CD14-positive monocyte (primary cell): ENCODE results near the gene FEM1A. TPM values are rescaled to one million over a fixed set of nuclear protein-coding genes. Genes with fewer than 3 reads are reported as not detected.

ENCODE experiments used
- DNase-seq, 3 donors: peaks; one replicate each; pipeline ENCODE4 v3.0.0-alpha.2; 2011 to 2022
- H2AFZ ChIP-seq: 2 replicates; pipeline ENCODE4 v1.6.0; 2012; ENCODE audit warnings: mild to moderate bottlenecking, low read depth, low read length, inconsistent platforms; ENCODE audit not compliant: insufficient read depth, poor library complexity, severe bottlenecking
- H3K27ac ChIP-seq, 2 donors: 1 replicate in 1 of 2; 2 replicates in 1 of 2; pipeline ENCODE4 v1.5.1; 2012 to 2013; ENCODE audit warnings: low read length in 2 of 2, control low read depth in 1 of 2, inconsistent platforms in 1 of 2, low read depth in 1 of 2, mild to moderate bottlenecking in 1 of 2
- H3K27me3 ChIP-seq, 2 donors: one replicate each; pipeline versions ENCODE4 v1.6.0 to v1.6.1; 2011 to 2013; ENCODE audit warnings: low read length in 2 of 2; ENCODE audit not compliant: control insufficient read depth in 2 of 2, insufficient read depth in 2 of 2
- H3K36me3 ChIP-seq, 2 donors: replicated peaks in 1 of 2; 1 replicate in 1 of 2; 2 replicates in 1 of 2; pipeline versions ENCODE4 v1.5.1 to v1.6.1; 2012 to 2013; ENCODE audit warnings: low read length in 2 of 2, control low read depth in 1 of 2, inconsistent platforms in 1 of 2, mild to moderate bottlenecking in 1 of 2; ENCODE audit not compliant: insufficient read depth in 2 of 2, control insufficient read depth in 1 of 2
- H3K4me1 ChIP-seq, 2 donors: 1 replicate in 1 of 2; 2 replicates in 1 of 2; pipeline versions ENCODE4 v1.5.1 to v1.6.1; 2012 to 2013; ENCODE audit warnings: low read length in 2 of 2, control low read depth in 1 of 2, inconsistent platforms in 1 of 2, mild to moderate bottlenecking in 1 of 2, moderate library complexity in 1 of 2; ENCODE audit not compliant: insufficient read depth in 2 of 2, control insufficient read depth in 1 of 2
- H3K4me2 ChIP-seq: replicated peaks from 2 replicates; pipeline ENCODE3; 2012; ENCODE audit warnings: low read length, moderate library complexity, mild to moderate bottlenecking; ENCODE audit not compliant: poor library complexity, severe bottlenecking; ENCODE audit errors: extremely low read depth
- H3K4me3 ChIP-seq, 3 experiments: fragments of 200-600 bp in 1 of 3; sonication (generic) in 1 of 3; replicated peaks in 1 of 3; 1 replicate in 2 of 3; 2 replicates in 1 of 3; pipeline ENCODE4 v1.5.1; 2011 to 2013; ENCODE audit warnings: low read length in 3 of 3, mild to moderate bottlenecking in 3 of 3, control low read depth in 2 of 3, low read depth in 2 of 3, inconsistent platforms in 1 of 3, moderate library complexity in 1 of 3
- H3K79me2 ChIP-seq: 2 replicates; pipeline ENCODE4 v1.6.0; 2012; ENCODE audit warnings: mild to moderate bottlenecking, control low read depth, inconsistent platforms, low read length, moderate library complexity; ENCODE audit not compliant: insufficient read depth
- H3K9ac ChIP-seq: 2 replicates; pipeline ENCODE4 v1.6.0; 2017; ENCODE audit warnings: low read length, mild to moderate bottlenecking; ENCODE audit not compliant: insufficient read depth, poor library complexity, severe bottlenecking
- H3K9me3 ChIP-seq, 2 donors: replicated peaks in 1 of 2; 1 replicate in 1 of 2; 2 replicates in 1 of 2; pipeline versions ENCODE4 v1.5.1 to v1.6.1; 2012 to 2013; ENCODE audit warnings: low read length in 2 of 2, control low read depth in 1 of 2; ENCODE audit not compliant: control insufficient read depth in 1 of 2, insufficient read depth in 1 of 2
- H4K20me1 ChIP-seq: 2 replicates; pipeline ENCODE4 v1.6.0; 2012; ENCODE audit warnings: mild to moderate bottlenecking, low read length, control low read depth, moderate library complexity; ENCODE audit not compliant: insufficient read depth
- H3K27ac Mint-ChIP-seq, 7 donors: one replicate each; pipeline ENCODE4 v1.8.0; 2020; ENCODE audit warnings: mild to moderate bottlenecking in 7 of 7, mixed read lengths in 7 of 7, moderate library complexity in 6 of 7, inconsistent platforms in 2 of 7
- H3K27me3 Mint-ChIP-seq, 3 donors: one replicate each; pipeline ENCODE4 v1.8.0; 2021 to 2022; ENCODE audit warnings: low read depth in 3 of 3, mild to moderate bottlenecking in 3 of 3, mixed read lengths in 3 of 3, moderate library complexity in 3 of 3, inconsistent platforms in 1 of 3
- H3K36me3 Mint-ChIP-seq, 2 donors: one replicate each; pipeline ENCODE4 v1.8.0; 2020; ENCODE audit warnings: mixed read lengths in 2 of 2, inconsistent platforms in 1 of 2, mild to moderate bottlenecking in 1 of 2
- H3K4me1 Mint-ChIP-seq: one replicate; pipeline ENCODE4 v1.8.0; 2020; ENCODE audit warnings: mild to moderate bottlenecking, mixed read lengths
- H3K4me3 Mint-ChIP-seq, 2 donors: one replicate each; pipeline ENCODE4 v1.8.0; 2020; ENCODE audit warnings: mild to moderate bottlenecking in 2 of 2, mixed read lengths in 2 of 2, moderate library complexity in 1 of 2
- H3K9me3 Mint-ChIP-seq, 7 donors: one replicate each; pipeline ENCODE4 v1.8.0; 2020 to 2022; ENCODE audit warnings: mixed read lengths in 7 of 7, mild to moderate bottlenecking in 6 of 7, moderate library complexity in 6 of 7, inconsistent platforms in 2 of 7
- WGBS: methylation state at CpG from one replicate; pipeline ENCODE4 v1.1.5; 2013; ENCODE audit warnings: missing lambda C conversion rate; ENCODE audit not compliant: insufficient coverage; 5-methylcytosine and 5-hydroxymethylcytosine counted together
- intact Hi-C, 2 donors: fragments of 100-400 bp; cut with micrococcal nuclease; formaldehyde crosslinking; loops; one replicate each; pipeline versions ENCODE4 v1.15.0 to v1.15.1; 2023
- polyA plus RNA-seq, 3 donors: library from polyadenylated mRNA; depleted of rRNA in 1 of 3; unstranded in 2 of 3; stranded (reverse) in 1 of 3; fragments of 300-500 nt in 2 of 3; fragments of >200 nt in 1 of 3; fragmentation: Illumina TruSeq in 2 of 3; gene quantifications; 1 replicate in 2 of 3; 2 replicates in 1 of 3; pipeline ENCODE4 v1.2.3, GENCODE V29; 2012 to 2021
- small RNA-seq: library from RNA; depleted of rRNA; stranded (forward); fragments of <200 nt; gene quantifications from one replicate; pipeline ENCODE3, GENCODE V24; 2012; ENCODE audit warnings: low read depth; ENCODE audit not compliant: insufficient read length
- TF ChIP-seq, protein P1 (sequence below): fragments of 200-600 bp; IDR thresholded peaks from one replicate; pipeline ENCODE4 v1.8.0; 2022; ENCODE audit warnings: antibody characterized with exemption, mild to moderate bottlenecking

Gene FEM1A
- polyA plus RNA-seq, 3 donors: 2.1 to 4.2 (median 2.4) TPM

GRCh38 chr19:4847190-4847973 is 55.8 kb downstream of the FEM1A start:
- no peak overlapping the region for H3K4me2 ChIP-seq
- peaks cover 77 to 78% of the 10 kb centered on the region in 2 donors for H3K36me3 ChIP-seq
- H2AFZ ChIP-seq: no peak overlapping the region
- H3K4me1 Mint-ChIP-seq: peaks cover 2% of the 10 kb centered on the region
- H3K79me2 ChIP-seq: no peaks in the 10 kb centered on the region
- H3K4me3 Mint-ChIP-seq: no peak overlapping the region
- H3K9me3 Mint-ChIP-seq: no peaks in the 10 kb centered on the region
- H3K36me3 Mint-ChIP-seq: peaks cover 61 to 94% of the 10 kb centered on the region in 2 donors
- H3K27me3 Mint-ChIP-seq: no peaks in the 10 kb centered on the region
- WGBS: 97% methylated on average over 14 of the region's 23 CpGs
- peak overlapping the region in 2 of 7 donors; percentile 36 to 40 for H3K27ac Mint-ChIP-seq
- H3K27ac ChIP-seq: no peak overlapping the region
- intact Hi-C loops: no loop called here
- H3K4me1 ChIP-seq: no peaks in the 10 kb centered on the region
- DNase-seq: no peak
- TF ChIP-seq, protein P1, sequence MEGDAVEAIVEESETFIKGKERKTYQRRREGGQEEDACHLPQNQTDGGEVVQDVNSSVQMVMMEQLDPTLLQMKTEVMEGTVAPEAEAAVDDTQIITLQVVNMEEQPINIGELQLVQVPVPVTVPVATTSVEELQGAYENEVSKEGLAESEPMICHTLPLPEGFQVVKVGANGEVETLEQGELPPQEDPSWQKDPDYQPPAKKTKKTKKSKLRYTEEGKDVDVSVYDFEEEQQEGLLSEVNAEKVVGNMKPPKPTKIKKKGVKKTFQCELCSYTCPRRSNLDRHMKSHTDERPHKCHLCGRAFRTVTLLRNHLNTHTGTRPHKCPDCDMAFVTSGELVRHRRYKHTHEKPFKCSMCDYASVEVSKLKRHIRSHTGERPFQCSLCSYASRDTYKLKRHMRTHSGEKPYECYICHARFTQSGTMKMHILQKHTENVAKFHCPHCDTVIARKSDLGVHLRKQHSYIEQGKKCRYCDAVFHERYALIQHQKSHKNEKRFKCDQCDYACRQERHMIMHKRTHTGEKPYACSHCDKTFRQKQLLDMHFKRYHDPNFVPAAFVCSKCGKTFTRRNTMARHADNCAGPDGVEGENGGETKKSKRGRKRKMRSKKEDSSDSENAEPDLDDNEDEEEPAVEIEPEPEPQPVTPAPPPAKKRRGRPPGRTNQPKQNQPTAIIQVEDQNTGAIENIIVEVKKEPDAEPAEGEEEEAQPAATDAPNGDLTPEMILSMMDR: no peak
- peaks cover 10% of the 10 kb centered on the region for H4K20me1 ChIP-seq
- no peak overlapping the region for H3K4me3 ChIP-seq
- H3K9me3 ChIP-seq: no peaks in the 10 kb centered on the region
- H3K27me3 ChIP-seq: no peaks in the 10 kb centered on the region
- H3K9ac ChIP-seq: no peak overlapping the region

- TF ChIP-seq, protein P1: no peak
- Histone ChIP-seq H3K27me3 (no peaks in the 10 kb centered on the region), H2AFZ (no peak overlapping the region), H3K36me3 (peaks cover 68 to 75% of the 10 kb centered on the region in 2 donors), H3K4me3 (no peak overlapping the region), H3K4me1 (no peaks in the 10 kb centered on the region), H3K9me3 (no peaks in the 10 kb centered on the region), H3K27ac (no peak overlapping the region), H3K4me2 (no peak overlapping the region), H3K79me2 (no peaks in the 10 kb centered on the region), H4K20me1 (peaks cover 12% of the 10 kb centered on the region), H3K9ac (no peak overlapping the region)
- 94% methylated on average over 6 of the region's 7 CpGs for WGBS
- peak overlapping the region in 3 of 7 donors; percentile 6 to 45 (median 43) for H3K27ac Mint-ChIP-seq
- intact Hi-C loops: no loop called here
- no peak overlapping the region for H3K4me3 Mint-ChIP-seq
- H3K4me1 Mint-ChIP-seq: peaks cover 2% of the 10 kb centered on the region
- no peaks in the 10 kb centered on the region for H3K27me3 Mint-ChIP-seq
- peaks cover 0 to 1% (median 0%) of the 10 kb centered on the region in 7 donors for H3K9me3 Mint-ChIP-seq
- peaks cover 53 to 88% of the 10 kb centered on the region in 2 donors for H3K36me3 Mint-ChIP-seq
- no peak for DNase-seq
Measured at GRCh38 chr19:4849019-4849418, 57.5 kb downstream of the FEM1A start.

Small RNA genes within 50 kb of the gene (small RNA-seq; reads per million reads assigned to genes)
- not detected for gene MIR7-3

Other genes starting within 250 kb of the FEM1A start
- gene SEMA6B, start 232.1 kb upstream of the FEM1A start, polyA plus RNA-seq: 1 to 10 TPM in 1 of 3 donors, under 1 TPM in 2; 0.12 to 1.6 (median 0.87) TPM
- gene TNFAIP8L1, start 152.2 kb upstream of the FEM1A start, polyA plus RNA-seq: 1 to 10 TPM; 1.8 to 3.9 (median 3.7) TPM
- gene MYDGF, start 121.4 kb upstream of the FEM1A start, polyA plus RNA-seq: 100 to 1,000 TPM in 2 of 3 donors, 10 to 100 TPM in 1; 64.6 to 165 (median 160) TPM
- 10 to 100 TPM; 12.6 to 23.8 (median 13.9) TPM for gene DPP9, start 67.9 kb upstream of the FEM1A start, polyA plus RNA-seq
- 10 to 100 TPM in 1 of 3 donors, 1 to 10 TPM in 2; 5.9 to 10.7 (median 9.2) TPM for gene TICAM1, start 40.0 kb downstream of the FEM1A start, polyA plus RNA-seq
- 100 to 1,000 TPM in 2 of 3 donors, 10 to 100 TPM in 1; 78.8 to 151 (median 138) TPM for gene PLIN3, start 75.9 kb downstream of the FEM1A start, polyA plus RNA-seq
- 1 to 10 TPM in 2 of 3 donors, under 1 TPM in 1; 0.46 to 3.9 (median 1.0) TPM for gene ARRDC5, start 111.2 kb downstream of the FEM1A start, polyA plus RNA-seq
- under 1 TPM; 0.06 to 0.77 (median 0.63) TPM for gene UHRF1, start 117.8 kb downstream of the FEM1A start, polyA plus RNA-seq
- 10 to 100 TPM in 2 of 3 donors, 1 to 10 TPM in 1; 6.4 to 22.7 (median 12.7) TPM for gene KDM4B, start 177.4 kb downstream of the FEM1A start, polyA plus RNA-seq